Kidney tubule cell (primary cell): ENCODE measurements around the gene CRELD1.
A peak's percentile ranks its signal among the peaks of the same experiment; 100 is the strongest.
"Not testable (repeated sequence)": the region's sequence is repeated elsewhere in the genome, so short reads cannot be mapped to it uniquely, and the experiment has no call there.

ENCODE experiments used
- DNase-seq: peaks from one replicate; pipeline ENCODE4 v3.0.0-alpha.2; 2018; ENCODE audit warnings: low spot score

CRELD1 gene, protein sequence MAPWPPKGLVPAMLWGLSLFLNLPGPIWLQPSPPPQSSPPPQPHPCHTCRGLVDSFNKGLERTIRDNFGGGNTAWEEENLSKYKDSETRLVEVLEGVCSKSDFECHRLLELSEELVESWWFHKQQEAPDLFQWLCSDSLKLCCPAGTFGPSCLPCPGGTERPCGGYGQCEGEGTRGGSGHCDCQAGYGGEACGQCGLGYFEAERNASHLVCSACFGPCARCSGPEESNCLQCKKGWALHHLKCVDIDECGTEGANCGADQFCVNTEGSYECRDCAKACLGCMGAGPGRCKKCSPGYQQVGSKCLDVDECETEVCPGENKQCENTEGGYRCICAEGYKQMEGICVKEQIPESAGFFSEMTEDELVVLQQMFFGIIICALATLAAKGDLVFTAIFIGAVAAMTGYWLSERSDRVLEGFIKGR

DNA sequence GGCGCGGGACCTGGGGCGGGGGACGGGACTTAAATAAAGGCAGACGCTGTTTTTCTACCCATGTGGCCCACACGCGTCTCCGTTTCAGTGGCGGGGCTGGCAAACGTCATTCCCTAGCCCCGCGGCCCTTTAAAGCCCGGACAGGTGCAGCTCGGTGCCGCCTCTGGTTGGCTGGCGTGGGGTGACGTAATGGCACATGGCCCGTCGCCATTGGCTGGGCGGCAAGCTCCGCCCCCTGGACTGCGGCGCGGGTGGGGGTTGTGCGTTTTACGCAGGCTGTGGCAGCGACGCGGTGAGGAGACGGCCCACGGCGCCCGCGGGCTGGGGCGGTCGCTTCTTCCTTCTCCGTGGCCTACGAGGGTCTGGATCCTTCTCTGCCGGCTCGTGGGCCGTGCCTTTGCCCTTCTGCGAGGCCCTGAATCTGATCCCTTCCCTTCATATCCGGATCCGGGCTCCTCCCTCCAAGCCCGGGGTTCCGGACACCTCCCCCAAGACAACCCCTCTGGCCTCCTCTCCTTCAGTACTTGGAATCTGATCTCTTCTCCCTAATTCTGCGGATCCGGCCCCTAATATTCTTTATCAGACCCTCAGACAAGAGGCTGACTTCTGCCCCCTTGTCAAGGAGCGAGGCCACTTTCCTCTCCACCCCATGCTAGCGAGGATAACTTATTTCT lies at the start of gene CRELD1:
Gene CRELD1, plus strand, starts transcription at position 274 of the 674 bp plus-strand sequence. CDS start 605 bp downstream, outside the sequence.
- peak; percentile 96 for DNase-seq

DNA sequence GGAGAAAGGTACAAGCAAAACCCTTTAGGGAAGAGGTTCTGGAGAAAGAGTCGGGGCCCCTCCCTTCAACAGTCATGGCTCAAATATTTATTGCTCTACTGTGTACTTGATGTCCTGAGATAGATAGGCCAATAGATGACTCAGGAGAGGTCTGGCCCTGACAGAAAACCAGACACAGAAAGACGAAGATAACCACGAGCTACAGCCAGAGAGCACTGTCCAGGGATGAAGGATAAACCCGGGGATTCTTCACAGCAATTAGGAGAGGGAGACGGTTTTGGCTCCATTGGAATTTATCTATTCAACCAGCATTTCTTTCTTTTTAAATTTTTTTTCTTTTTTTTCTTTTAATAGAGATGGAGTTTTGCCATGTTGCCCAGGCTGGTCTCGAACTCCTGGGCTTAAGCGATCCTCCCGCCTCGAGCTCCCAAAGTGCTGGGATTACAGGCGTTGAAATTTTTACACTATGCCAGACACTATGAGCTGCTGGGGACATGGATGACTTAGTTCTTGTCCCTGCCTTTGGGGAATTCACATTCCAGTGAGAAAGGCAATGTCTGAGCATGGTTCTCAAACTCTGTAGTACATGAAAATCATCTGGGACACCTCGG lies 49.0 kb upstream of the CRELD1 start:
- peak; percentile 86 for DNase-seq

DNA sequence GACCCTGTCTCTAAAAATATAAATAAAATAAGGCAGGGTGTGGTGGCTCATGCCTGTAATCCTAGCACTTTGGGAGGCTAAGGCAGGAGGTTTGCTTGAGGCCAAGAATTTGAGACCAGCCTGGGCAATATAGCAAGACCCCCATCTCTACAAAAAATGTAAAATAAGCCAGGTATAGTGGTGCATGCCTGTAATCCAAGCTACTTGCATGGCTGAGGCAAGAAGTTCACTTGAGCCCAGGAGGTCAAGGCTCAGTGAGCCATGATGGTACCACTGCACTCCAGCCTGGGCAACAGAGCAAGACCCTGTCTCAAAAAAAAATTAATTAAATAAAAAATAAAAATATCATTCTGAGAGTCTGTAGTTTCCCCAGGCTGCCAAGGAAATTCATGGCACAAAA lies 47.3 kb upstream of the CRELD1 start:
- no peak for DNase-seq

DNA sequence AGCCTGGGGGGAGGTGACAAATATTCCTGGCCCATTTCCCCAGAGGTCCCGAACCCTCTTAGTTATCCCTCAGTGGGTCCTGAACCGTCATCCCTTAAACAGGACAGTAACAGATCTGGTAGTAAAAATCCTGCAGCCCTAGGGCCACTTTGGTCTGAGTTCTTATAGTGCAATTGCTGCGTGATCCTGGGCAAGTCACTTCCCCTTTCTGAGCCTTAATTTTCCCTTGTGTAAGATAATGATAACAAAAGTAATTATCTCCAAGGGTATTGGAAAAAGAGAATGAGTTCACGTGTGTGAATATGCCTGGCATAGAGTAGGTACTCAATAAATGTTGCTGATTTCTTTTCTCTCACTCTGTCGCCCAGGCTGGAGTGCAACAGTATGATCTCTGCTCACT lies 46.2 kb upstream of the CRELD1 start:
- no peak for DNase-seq

DNA sequence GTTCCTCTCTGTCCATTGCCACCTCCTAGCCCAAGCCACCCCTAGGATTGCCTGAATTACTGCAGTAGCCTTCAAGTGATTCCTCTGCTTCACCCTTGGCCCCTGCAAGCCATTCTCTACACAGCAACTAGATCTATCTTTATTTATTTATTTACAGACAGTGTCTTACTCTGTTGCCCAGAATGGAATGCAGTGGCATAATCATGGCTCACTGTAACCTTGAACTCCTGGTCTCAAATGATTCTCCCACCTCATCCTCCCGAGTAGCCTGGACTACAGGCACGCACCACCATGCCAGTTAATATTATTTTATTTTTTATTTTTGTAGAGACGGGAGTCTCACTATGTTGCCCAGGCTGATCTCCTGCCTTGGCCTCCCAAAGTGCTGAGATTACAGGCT lies 45.1 kb upstream of the CRELD1 start:
- no peak for DNase-seq

DNA sequence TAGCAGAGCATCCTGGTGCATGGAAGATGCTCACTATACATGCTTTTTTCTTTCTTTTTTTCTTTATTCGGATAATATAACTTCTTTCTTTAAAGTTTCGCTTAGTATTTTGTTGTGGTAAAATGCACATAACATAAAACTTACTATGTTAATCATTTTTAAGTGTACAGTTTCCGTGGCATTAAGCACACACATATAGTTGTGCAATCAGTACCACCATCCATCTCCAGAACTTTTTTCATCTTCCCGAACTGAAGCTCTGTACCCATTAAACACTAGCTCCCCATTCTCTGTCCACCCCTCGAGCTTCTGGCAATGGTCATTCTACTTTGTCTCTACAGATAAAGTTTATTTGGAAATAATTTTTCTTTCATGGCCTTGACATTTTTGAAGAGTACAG lies 44.2 kb upstream of the CRELD1 start:
- no peak for DNase-seq

DNA sequence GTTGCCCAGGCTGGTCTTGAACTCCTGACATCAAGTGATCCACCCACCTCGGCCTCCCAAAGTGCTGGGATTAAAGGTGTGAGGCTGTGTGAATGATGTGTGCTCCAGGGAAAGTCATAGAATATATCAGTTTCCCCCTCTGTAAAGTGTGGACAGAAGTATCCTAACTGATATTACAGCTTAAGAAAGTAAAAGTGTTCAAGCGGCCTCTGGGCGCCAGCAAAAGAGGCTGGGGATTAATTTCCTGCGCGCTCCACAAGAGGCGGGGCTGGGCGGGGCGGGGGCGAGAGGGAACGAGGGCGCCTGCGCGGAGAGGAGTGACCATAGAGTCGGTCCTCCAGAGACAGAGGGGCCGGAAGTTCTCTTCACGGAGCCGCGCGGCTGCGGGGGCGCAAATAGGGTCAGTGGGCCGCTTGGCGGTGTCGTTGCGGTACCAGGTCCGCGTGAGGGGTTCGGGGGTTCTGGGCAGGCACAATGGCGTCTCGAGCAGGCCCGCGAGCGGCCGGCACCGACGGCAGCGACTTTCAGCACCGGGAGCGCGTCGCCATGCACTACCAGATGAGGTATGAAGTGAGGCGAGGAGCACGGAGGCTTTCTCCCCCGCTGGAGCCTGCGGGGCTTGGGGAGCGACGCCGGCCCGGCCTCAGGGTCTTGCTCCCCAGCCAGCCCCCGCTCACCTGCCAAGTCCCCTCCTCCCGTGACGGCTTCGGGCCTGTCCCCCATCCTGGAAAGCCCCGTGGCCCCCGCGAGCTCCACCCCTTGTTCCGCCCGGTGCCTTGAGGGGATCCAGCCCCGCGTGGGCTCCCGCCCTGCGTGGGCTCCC lies 43.2 kb upstream of the CRELD1 start, which contains the start of gene JAGN1:
Gene JAGN1, plus strand, starts transcription at position 362 of the 823 bp plus-strand sequence. Its CDS starts 113 bp downstream, at position 475.
- peak; percentile 89 for DNase-seq

DNA sequence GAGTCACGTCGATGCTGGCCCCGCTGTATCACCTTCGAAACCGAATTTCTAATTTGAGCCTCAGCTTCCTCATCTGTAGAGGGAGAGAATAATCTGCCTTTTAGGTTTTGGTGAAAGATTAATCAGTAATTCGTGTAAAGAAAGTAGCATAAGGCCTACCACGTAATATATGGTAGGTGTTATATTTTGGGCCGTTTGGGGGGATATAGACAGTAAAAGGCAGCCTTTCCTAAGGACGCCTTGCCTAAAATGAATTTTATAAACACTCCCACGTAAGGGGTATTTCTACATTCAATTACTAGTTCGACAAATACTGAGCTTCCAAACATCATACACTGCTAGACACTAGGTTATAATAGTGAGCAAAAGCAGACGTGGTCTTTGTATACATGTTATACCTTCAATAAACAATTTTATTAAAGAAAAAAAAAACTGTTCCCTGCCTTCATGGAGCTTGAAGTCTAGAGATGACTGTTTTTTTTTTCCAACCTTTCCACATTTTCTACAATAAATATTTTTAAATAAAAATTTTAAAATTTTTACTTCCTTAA lies 42.5 kb upstream of the CRELD1 start:
- DNase-seq, result no peak

DNA sequence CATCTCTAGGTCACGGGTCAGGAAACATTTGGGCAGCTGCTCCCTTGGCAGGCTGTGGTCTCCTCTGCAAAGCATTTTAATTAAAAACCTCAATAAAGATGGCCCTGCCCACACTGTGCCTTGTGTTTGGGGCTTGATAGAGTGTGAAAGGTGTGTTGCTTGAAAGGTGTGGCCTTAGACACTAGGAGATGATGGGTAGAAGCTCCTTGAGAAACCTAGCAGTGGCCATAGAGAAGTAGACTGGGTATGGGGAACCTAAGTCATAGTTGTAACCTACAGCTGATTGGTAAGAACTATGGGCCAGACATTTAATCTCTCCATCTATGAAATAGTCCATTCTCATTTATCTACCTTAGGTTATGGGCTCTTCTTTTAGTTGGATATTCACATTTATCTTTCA lies 39.9 kb upstream of the CRELD1 start:
- DNase-seq, result no peak

DNA sequence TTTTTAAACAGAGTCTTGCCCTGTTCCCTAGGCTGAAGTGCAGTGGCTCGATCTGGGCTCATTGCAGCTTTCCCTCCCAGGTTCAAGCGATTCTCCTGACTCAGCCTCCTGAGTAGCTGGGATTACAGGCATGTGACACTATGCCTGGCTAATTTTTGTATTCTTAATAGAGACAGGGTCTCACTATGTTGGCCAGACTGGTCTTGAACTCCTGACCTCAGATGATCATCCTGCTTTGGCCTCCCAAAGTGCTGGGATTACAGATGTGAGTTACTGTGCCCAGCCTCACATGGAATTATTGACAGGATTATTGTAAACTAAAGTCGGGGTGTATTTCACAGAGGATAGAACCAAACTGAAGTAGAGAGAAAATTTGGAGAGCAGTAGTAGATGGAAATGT lies 37.9 kb upstream of the CRELD1 start:
- DNase-seq, result not testable (repeated sequence)

DNA sequence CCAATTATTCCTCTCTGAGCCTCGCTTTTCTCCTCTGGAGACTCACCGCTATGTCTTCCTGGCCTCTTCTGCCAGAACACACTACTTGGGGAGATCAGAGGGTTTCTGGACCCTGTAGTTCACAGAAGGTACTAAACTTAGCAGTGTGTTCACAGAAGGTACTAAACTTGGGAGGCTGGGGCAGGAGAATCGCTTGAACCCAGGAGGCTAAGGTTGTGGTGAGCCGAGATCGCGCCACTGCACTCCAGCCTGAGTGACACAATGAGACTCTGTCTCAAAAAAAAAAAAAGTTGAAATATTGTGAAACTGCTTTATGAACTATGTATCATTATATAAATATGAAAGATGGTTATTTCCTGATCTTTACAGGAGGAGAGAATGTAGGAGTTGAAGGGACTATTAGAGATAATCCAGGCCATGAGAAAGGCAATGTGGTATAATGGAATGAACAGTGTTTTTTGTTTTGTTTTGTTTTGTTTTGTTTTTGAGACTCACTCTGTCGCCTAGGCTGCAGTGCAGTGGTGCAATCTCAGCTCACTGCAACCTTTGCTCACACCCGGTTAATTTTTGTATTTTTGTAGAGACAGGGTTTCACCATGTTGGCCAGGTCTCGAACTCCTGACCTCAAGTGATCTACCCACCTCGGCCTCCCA lies 36.8 kb upstream of the CRELD1 start:
- DNase-seq, result peak; percentile 45

DNA sequence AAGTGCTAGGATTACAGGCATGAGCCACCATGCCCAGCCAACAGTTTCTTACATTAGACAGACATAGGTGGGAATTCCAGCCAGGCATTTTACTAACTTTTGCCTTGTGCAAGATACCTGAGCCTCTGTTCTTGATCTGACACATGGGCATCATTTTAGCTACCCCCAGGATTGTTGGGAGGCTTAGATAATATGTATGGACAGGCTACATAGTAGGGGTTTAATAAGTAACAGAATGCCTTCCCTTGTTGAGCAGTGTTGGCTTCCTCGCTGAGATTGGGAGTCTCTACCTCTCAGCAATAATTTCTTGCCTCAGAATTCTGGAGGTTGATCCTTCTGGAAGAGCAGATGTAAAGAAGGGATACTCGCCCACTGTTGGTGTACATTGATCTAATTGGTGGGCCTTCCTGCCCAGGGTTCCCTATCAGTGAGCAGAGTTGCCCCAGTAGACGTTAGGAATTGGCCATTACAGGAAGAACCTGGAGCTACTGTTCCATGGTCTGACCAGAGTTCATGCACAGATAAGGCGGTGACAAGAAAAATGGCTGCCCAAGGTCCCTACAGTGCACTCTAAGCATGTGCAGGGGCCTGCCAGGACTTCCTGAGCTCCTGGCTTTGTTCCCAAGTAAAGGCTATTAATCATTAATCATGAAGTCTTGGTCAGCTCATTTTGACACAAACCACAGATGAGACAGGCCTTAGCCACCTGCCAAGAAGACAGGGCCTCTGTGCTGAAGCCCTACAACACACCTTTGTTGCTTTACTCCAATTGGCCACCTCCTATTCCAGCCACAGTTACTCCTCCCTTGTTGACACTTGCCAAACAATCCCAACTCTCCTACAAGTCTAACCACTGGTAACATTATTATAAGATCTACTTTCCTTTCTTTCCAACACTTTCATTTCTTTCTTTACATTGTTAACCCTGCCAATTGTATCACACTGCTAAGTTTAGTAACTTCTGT lies 35.9 kb upstream of the CRELD1 start:
- DNase-seq, result peak; percentile 99

DNA sequence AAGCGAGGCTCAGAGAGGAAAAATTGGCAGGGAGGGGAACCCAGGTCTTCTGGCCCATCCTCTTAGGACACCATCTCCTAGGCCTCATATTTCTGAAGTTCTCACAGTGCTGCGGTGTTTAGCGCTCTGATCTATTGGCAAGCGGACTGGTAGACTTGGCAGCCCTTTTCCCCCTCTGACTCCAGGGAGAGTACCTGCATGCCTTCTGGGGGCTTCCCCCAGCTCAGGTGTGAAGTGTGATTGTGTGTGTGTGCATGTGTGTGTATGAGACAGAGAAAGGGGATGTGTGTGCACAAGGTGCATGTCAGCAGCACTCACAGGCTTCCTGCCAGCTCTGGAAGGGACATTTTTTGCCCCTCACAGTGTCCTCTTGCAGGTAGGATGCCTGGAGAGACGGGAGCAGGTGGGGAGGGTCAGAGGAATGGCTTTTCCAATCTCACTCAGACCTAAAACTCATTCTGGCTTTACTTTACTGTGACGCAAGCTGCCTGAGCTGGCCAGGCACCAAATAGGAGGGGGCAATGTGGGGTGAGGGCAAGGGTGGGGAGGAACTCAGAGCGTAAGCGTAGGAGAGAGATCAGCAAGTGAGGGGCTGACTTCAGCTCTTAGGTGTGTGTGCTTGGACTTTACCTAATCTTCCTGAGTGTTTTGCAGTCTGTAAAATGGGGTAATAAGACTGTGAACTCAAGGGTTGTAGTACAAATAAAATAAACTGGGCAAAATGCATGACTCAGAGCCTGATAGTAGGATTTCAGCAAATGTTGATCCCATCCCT lies 35.0 kb upstream of the CRELD1 start:
- no peak for DNase-seq

DNA sequence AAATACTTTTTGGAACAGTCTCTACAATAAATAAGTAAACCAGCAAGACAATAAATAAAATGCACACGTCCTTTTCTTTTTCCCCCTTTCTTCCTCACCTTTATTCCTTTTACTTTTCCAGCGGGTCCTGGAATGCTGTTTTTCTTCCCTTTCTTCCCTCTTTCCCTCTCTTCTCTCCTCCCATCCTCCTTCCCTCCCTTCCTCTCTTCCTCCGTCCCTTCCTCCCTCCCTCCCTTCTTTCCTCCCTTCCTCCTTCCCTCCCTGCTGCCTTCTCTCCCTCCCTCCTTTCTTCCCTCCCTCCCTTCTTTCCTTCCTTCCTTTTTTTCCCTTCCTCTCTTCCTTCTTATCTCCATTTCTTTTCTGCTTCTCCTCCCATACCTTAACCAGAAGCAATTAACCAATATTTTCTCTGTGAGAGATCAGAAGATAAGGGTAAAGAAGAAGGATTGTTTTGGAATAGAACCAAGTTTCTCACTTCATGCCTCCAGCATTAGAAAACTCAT lies 34.3 kb upstream of the CRELD1 start:
- no peak for DNase-seq

DNA sequence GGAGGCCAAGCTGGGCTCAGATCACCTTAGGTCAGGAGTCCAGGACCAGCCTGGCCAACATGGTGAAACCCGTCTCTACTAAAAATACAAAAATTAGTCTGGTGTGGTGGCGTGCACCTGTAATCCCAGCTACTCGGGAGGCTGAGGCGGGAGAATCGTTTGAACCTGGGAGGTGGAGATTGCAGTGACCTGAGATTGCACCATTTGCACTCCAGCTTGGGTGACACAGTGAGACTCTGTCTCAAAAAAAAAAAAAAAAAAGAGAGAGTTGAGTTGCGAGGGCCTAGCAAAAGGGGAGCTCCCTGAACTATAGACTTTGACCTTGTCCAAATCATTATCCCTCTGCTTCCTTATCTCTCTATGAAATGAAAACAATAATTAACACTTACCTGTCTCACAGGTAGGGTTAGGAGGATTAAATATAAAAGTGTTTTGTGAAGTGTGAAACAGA lies 32.6 kb upstream of the CRELD1 start:
- DNase-seq, result not testable (repeated sequence)

DNA sequence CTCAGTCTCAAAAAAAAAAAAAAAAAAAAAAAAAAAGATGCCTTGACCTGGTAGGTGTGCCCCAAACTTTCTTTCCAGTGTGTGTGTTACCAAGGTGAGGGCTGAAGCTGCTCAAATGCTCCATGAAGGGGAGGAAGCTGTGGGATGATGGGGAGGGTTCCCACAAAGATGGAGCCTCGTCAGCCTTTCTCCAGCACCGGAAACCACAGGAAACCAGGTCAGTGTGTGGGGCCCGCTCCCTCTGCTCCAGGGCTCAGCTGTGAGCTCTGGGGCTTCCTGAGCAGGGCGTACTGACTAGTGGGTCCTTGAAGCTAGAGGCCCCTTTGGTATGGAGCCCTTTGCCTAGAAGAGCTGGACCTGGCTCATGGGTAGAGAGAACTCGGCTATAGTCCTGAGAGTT lies 31.7 kb upstream of the CRELD1 start:
- DNase-seq, result no peak

DNA sequence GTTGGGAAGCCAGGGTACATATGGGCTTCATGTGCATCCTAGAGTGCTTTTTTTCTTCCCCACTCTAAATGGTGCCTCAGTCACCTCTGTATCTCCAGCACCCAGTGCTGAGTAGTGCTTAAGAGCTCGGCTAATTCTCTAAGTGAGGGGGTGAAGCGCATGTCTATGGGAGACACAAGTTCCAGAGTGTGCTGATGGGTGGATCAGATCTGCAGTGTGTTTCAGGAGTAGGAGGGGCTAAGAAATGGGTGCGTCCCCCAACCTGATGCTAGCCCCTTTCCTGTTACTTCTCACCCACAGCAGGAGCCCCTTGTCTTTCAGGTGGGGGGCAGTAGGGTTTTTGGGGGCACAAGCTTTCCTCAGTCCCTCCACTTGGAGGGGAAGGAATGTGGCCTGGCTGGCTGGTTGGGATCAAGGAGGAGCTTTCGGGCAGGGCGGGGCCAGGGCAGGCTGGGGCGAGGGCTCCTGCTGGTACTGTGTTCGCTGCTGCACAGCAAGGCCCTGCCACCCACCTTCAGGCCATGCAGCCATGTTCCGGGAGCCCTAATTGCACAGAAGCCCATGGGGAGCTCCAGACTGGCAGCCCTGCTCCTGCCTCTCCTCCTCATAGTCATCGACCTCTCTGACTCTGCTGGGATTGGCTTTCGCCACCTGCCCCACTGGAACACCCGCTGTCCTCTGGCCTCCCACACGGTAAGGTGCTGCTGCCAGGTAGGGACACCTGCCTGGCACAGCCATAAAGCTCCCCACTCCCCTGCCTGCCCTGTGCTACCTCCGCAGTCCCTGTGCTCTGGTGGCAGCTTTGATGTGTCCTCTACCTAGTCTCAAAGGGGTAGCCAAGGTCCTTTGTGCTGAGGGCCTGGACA lies 31.0 kb upstream of the CRELD1 start, which contains the start of gene IL17RE:
Gene IL17RE, plus strand, starts transcription at position 477 of the 866 bp plus-strand sequence. Its CDS starts 85 bp downstream, at position 562.
- no peak for DNase-seq

DNA sequence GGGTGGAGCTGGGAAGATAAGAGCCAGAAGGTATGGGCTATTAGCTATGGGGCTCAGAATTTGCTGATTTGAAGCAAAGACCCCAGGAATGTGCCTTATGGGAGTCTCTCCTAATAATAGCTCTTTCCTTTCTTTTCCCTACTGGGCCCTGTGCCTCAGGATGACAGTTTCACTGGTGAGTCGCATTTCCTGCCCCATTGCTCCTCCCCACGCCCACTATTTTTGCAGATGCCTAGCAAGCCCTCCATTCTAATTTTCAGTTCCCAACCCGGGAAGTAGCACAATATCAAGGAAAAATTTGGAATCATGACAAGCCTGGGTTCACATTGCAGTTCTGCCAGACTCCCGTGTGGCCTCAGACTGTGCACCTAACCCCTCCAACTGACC lies 30.4 kb upstream of the CRELD1 start:
- peak; percentile 51 for DNase-seq
